D341Med (cell line): ENCODE results near the gene ULK4.

Experiments used
- DNase-seq: peaks from one replicate; pipeline ENCODE4 v3.0.0; 2012; ENCODE audit warnings: low spot score

The ULK4 gene

DNA sequence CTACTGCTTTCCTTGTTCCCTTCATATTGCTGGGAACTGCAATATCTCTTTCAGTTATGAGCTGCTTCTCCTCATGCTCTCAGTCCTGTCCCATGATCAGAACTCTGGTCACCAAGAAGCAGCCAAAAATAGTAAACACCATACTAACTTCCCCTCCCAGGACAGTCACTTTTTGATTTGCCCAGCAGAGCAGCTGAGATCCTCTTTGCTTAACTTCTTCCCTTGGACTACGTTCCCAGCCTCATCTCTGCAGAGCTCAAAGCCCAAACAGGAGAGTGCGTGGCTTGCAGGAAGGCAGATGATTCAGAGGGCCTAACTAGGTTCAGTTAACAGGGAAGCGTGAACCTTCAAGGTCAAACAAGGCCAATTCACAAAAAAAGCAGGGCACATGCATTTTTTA lies 609.4 kb downstream of the ULK4 start:
- DNase-seq = no peak

DNA sequence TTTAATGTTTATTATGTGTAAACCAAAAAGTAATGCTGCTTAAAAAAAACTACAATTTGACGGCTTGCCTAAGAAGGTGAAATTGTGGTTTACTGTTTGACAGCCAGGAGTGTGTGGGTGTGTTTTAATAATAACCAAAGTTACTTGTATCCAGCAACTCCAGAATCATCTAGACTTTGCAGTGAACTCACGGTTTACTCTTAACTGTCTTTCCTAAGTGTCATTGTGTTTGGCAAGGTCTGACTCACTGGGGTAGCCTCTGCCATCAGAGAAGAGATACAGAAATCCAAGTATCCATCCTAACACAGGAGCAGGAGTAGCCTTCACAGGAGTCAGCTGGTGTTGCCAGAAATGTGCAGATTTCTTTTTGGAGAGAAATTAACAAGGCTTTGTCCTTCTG lies 611.5 kb downstream of the ULK4 start:
- no peak for DNase-seq

DNA sequence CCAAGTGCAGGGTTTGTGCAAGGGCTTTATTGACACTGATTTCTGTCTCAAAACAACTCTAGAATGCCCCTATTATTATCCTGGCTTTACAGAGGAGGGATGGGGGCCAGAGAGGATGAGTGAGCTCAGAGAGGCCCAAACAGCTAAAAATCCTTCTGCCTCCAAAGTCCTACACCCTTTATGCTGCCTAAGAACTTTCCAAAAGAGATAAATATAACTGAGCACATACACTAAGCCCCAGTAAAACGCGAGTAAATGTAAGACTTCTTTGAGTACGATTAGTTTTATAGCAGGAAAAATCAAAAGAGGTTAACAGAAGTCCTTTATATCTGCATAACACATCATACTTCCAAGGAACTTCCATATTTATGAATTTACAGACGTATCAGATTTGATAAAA lies 613.5 kb downstream of the ULK4 start:
- no peak for DNase-seq

DNA sequence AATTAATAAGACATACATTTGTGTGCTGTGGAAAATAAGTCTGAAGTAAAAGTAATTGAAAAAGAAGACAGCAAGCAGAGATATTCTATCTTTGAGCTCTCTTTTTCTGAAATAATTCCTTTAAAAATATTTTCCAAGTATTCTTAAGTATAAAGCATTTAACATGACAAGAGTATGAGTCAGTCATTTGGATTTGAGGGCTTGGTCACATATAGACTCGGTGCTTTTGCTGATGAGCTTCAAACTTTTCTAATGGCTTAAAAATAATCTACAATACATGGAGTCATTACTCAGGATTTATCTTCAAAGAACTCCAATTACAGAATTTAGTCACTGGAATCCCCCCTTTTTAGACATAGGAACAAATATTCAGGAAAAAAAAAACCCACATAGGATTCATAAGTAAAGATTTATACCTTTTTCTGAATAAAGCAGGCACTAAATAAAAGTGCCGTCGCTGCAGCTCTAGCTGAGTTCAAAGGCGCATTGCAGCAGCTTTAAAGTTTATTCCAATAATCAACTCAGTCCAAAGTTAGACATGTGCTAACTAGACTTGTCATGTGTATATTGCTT lies 615.1 kb downstream of the ULK4 start:
- DNase-seq = no peak

DNA sequence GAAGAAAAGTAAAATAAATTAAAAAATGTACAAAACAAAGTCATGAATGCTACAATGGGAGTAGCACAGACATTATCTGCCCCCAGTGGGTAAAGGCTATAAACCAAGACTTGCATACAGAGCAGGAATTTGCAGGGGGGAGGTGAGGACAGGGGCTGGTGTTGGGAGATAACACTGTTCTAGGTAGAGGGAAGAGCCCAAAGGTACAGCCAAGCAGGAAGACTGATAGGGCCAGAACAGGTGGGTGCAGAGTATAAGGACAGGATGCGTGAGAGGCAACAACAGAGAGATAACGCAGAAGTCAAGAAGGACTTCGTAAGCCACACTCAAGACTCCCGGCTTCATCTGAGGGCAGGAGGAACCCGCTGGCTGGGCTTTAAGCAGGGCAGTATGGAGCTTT lies 616.1 kb downstream of the ULK4 start:
- no peak for DNase-seq

DNA sequence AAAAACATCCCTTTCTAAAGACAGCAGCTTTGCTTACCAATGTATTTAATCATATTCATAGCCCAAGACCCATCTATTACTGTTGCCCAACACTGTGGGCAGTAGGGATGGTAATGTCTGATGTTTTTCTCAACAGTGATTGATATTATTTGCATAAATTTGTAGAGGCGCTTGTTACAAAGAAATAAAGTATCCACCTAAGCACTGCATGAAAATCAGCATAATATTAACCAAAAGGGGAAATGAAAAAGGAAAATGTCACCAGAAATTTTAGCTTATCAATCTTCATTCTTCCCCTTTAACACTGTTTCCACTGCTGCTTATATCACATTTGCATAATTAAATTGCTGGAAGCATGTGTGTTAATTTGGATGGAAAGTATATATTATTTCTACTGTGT lies 622.1 kb downstream of the ULK4 start:
- no peak for DNase-seq

DNA sequence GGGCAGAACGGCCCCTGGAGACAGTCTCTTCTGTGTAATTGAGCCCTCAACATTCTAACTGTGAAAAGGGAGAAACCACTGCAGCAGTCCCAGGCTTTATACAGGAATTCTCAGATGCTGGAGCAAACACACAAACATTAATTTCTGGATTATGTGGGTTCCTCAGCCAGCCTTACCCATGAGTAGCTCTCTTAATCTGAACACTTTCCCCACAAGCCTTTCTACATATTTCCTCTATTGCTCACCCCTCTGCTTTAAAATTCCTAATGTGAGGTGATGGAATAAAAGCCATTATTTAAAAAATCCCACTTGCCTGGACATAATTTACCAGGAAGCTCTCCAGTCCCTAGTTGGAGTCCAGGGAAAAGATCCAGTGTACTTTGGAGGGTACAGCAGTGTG lies 623.6 kb downstream of the ULK4 start:
- DNase-seq = no peak

DNA sequence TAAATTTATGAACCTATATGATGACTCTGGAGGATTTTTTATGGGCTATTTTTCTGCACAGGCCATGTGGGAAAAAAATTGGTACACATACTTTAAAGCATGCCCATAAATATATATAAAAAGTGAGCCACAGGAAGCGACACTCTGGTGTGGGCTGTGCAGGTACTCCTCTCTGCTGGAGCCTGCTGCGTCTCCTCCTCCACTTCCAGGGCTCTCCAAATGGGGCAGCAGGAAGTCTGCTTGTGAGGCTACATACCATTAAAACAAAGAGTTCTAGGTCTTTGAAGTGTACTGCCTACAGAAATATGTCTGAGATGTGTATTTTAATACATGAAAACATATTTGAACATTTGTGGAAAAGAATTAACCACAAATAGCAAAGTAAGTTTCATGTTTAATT lies 627.5 kb downstream of the ULK4 start:
- no peak for DNase-seq

DNA sequence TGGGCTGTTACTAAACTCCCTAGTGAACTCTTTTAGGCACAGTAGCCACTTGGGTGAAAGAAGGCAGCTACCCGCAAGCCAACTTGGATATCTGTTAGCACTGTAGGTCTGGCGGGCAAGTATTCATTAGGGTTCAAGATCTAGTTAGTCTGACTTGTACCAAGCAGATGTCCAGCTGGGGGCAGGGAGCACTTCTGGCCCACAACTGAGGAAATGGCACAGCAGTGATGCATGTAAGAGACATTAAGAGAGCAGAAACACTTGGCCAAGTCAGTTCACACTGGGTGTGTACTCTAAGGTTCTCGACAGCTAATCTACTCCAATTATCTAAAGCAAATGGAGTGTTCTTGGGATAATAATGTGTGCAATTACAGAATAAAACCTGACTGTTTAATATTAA lies 630.9 kb downstream of the ULK4 start:
- DNase-seq = no peak

DNA sequence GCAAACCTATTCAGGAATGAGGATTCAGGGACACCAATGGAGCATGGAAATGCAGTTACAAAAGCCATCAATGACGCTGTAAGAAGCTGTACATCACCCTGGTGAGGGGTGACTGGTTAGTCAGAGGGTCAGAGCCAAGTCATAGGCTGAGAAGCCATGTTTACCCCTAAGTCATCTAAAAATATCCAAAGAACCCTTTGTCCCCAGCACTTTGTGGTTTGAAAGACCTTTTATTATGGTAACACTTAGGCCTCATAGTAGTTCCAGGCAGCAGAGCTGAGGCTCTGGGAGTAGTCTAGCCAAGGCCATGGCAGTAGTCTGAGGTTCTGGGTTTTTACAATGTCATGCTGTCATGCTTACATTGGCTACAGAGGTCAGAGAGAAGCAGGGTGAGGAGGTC lies 631.4 kb downstream of the ULK4 start:
- no peak for DNase-seq

DNA sequence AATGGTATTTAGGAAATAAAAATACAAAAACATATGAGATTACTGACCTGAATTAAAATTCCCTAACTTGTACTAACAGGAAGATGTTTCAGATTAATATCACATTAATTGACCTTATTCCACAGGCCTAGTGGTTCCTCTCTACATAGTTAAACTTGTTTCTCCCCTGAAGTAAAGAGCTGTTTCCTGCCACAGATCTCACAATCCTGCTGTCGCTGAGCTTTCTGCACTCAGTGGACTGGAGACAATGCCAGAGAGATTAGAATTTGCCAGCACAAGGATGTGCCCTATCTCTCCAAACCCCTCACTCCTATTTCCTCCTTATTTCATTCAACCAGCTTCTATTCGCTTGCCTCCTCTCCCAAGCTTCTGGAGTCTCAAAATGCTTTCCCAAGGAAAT lies 632.0 kb downstream of the ULK4 start:
- DNase-seq = no peak

DNA sequence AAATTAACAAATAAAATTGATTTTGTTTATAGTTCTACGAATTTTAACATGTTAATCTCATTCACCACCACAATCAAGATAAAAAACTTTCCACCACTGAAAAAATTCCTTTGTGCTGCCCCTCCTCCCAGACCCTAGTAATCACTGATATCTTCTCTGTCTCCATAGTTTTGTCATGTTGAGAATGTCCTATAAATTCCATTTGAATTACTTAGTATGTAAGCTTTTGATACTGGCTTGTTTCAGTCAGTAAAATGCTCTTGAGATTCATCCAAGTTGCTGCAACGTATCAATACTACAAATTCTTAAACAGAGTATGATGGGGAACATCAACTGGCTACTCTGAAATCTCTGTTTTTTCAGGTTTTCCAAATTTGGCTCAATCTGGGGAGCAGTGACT lies 633.0 kb downstream of the ULK4 start:
- DNase-seq = no peak

DNA sequence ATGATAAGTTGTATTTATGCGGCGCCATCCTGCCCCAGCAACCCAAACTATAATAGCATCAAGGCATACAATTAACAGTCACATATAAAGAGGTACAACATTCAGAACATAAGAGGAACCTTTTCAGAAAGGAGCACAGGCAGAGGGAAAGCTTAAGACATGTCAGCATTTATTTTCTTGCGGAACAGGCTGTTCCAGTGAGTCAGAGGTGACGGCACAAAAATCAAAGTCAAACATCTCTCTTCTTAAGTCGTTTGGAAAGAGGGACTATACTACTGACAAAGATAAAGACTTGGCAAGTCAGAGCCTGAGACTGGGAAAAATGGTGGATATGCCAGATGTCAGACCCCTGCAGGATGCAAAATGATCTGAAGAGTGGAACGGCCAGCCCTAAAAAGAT lies 634.2 kb downstream of the ULK4 start:
- no peak for DNase-seq

DNA sequence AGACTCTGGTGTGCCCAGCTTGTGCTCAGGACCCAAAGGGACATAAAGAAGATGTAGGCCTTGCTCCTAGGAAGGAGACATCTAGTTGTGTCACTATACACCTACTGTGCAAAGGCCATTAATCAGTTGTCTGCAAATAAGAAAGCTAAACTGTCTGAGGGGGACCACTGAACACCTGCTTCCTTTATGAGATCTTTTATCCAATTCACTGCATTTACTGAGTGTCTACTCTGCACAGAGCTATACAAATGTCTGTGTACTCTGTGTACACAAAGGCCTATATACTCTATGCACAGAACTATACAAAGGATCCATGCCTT lies 637.8 kb downstream of the ULK4 start:
- DNase-seq = no peak

DNA sequence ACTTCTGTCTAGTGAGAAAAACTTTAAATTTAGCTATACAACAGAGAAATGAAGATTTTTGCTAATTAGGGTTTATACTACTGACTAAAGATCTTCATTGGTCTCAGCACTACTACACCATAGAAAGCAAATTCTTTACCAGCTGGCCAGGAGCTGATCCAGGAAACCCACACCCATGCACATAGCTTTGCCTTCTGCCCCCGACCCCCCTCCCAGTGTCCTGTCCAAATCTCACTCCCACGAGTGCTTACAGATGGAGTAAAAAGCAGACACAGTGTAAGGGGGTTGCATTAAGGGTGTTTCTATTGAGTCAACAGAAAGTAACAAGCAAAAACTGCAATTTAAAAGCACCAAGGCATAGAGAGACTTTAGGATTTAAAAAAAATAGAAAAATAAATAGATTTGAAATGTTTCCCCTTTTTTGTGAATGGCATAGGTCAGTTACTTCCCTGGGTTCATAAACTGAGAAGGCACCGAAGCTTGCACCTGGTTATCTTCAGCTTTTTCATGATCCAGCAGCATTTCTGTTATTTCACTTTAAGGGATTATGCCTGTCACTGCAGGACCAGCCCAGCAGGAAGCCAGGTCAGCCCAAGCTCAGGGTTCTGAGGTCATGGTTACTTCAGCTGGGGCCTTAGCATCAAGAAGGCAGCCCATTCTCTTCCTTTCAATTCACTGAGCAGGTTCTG lies 638.3 kb downstream of the ULK4 start:
- no peak for DNase-seq

DNA sequence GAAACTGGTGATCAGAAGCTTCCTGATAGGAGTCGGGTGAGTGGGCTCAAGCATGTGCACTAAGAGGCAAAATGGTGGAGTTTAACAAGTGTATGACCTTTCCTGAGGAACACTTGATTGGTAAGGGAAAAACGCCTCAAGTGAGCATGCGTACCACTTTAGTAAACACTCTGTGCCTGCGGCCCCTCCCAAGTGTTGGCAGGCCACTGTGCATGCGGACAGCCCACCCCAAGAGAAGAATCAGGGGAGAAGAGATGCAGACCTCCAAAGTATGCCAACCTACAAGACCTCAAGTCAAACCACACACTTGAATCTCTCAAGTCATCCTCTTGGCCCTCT lies 640.3 kb downstream of the ULK4 start:
- DNase-seq = no peak

DNA sequence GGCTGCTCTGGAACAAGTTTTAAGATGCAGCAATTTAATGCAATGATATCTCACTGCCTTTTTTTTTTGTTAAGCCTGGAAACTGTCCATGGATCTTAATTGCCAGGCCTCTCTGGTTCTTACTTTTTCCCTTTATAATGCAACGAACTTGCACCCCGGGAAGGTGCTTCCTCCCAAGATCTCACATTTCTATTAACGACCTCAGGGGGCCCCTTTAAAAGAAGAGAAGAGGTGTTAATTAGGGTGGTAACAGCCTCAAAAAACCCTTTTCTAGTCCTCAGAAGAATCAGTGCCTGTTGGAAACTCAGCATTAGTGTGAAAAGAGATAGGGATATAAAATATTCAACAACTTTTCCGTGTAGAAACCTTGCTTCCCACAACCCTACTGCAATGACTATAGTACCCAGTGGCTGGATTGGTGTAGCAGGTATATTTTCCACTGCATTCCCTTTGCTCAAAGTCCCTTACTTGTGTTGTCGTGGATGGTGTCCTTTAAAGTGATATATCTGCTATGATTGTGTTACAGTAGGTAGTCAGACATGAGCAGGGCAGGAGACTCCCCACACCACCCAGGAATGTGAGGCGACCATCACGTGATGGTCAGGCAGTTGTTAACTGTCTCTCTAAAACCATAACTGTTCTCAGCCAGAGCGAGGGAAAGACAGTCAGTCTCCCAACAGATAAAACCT lies 640.8 kb downstream of the ULK4 start:
- DNase-seq = no peak

DNA sequence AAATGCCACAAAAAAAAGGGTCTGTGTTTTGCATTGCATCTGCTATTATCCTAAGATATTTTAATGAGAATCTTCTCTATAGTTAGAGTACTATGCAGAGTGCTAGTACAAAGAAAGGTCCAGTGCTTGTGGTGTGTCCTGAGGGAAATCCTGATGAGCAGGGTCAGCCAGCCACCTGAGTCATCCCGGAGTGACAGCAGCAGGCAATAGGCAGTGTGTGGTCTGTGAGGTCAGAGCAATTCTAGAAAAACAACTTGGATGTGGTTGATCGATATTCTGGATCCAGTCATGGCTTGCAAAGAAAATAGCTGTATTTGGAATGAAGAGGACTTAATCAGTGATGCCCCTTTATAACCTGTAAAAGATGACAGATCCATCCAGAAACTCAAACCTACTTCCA lies 643.4 kb downstream of the ULK4 start:
- no peak for DNase-seq

DNA sequence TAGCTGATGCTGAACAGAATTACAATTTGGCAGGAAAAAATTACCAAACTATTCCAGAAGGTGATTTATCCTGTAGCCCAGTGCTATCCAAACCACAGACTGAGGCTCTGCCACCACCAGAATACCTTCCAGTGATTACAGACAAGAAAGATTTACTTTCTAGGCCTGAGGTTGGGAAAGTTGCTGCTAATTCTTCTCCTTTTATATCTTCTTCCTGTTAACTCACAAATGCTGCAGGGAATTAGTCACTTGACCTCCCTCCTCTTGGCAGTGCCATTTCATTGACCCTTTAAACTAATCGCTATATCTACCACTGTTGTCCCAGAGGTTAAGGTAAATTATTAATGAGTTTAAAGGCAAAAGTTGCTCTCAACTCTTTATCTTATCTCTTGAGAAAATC lies 644.2 kb downstream of the ULK4 start:
- DNase-seq = no peak

DNA sequence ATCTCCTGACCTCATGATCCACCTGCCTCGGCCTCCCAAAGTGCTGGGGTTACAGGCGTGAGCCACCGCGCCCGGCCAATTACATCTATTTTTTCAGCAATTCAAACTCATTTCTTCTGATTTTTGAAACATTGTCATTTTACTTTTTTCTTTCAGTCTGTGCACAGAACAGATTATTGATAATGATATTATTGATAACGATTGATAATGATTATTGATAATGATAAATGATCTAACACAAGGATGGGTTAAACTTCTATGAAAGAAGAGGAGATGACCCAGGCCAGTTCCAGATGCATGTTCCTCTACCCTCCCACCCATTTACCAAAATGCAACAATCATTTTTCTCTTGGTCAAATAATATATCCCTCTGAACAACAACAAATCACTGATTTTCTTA lies 644.6 kb downstream of the ULK4 start:
- DNase-seq = no peak

DNA sequence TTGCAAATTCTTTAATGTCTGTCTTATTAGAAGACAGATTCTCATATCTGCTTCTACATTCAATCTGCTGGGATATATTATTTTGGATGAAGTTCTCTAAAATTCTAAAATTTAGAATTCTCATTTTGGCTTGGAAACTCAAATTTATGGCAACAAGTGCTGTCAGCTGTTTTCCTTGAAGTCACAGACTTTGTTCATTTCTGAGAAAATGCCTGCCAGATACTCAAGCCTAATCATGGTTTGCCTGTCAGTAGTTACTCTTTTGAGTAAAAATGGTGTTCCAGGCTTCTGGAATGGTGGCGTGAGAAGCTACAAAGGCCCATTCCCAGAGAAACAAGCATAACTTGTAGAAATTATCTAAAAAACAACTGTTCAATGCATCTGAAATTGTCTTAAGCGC lies 646.8 kb downstream of the ULK4 start:
- DNase-seq = no peak

DNA sequence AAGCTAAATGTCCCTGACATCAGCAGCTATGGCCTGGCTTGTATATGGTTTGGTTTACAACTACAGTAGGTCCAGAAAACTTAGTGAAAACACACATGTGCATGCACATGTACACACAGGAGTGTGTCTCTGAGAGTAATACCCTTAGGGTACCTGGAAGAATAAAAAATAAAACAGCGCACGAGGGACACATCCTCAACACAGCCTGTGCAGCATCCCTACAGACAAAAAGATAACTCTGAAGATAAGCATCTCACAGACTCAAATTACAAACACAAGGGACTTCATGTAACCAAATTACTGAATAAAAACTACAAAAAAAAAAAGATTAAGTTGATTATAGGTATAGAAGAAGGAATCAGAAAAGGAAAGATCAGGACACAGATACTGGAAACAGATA lies 653.8 kb downstream of the ULK4 start:
- no peak for DNase-seq

DNA sequence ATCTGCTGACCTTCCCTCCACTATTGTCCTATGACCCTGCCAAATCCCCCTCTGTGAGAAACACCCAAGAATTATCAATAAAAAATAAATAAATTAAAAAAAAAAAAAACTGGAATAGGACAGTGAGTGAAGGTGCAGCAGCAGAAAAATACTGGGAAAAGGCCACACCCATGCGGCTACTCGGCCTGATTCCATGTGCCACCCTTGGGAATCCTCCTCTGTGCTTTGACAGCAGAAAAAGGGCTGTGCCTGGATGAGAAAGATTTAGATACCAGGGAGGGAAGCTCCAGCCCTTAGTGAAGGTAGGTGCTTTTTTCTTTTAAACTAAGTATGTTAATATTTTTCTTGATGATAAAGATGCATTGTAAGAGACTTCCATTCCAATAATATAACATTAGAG lies 654.8 kb downstream of the ULK4 start:
- DNase-seq = no peak

DNA sequence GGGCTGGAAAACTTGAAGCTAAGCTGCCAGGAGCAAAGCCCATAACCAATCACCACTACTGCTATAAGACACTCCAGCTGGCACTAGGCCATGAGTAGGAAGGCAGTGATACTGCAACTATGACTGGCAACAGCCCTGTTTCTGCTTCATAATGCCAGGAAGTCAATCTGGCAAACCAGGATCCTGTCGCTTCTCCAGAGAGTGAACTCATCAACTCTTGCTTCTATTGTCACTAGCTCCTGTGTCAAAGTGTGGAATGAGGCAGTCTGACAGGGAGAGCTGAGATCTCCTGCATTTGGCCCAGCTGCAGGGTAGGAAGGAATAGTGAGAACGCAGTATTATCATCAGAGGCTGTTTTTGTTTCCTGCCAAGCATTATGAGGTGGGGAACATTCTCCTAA lies 657.3 kb downstream of the ULK4 start:
- no peak for DNase-seq
